Measurements from ENCODE around the gene LAMA4.

DNA sequence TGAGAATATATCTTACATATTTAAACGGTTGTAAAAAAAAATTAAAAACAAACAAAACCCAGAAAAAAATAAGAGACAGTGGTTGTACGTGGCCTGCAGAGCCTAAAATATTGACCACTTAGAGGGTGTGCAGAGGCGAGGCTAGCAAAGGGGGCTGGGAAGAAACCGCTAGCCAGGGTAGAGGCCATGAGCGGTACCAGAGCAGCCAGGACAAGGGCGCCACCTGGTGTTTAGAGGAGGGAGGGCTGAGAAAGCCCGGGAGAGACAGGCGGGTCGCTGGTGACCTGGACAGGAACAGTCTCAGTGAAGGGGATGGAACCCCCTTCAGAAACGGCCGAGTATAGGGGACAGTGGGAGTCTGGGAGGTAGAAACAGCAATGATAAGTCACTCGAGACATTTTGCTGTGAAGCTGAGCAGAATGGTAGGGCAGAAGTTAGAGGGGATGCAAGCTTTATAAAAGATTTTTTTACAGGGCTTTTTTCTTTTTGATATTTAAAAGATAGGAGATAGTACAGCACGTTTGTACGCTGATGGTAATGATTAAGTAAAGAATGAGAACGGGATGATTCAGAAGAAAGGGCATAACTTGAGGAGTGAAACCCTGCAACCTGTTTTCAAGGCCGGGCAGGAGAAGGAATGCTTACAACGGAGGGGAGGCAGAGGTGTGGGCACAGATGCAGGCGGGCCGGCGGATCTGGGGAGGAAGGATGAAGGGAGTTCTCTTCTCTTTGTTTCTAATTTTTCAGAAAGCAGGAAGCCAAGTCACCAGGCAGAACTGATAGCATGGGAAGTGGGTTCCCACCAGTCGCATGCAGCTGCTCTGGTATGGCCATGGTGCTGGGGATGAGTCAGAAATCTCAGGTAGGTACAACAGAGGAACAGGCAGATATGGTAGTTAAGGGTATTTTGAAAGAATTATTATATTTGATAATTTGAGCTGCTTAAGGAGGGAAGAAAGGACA is 90.8 kb downstream of the LAMA4 start:
- TF ChIP-seq YY1 (IDR thresholded peaks at IDR 0.05; ENCODE audit: insufficient read depth, insufficient read length): no peak
- no peak for TF ChIP-seq ZNF274 (IDR thresholded peaks at IDR 0.05; ENCODE audit: low read depth, low read length)
- TF ChIP-seq SUZ12 (IDR thresholded peaks at IDR 0.05; ENCODE audit: extremely low read depth, insufficient read depth, insufficient read length): no peak

All from NT2/D1 (cell line).